GM19372 (cell line): ENCODE data around the gene IL17REL.

Experiments
- ATAC-seq: cut with Tn5 transposase; IDR thresholded peaks from one replicate; pipeline ENCODE4 v1.9.1; 2021; ENCODE audit warnings: mild to moderate bottlenecking, low read depth, moderate library complexity; ENCODE audit not compliant: unreplicated experiment

Gene IL17REL

GRCh38 chr22:50027639-50028537 lies 15.3 kb upstream of the IL17REL start:
- ATAC-seq = no peak

GRCh38 chr22:50025993-50026392 lies 13.4 kb upstream of the IL17REL start:
- ATAC-seq = no peak

- ATAC-seq = no peak
Observed at GRCh38 chr22:50022171-50022819, 9.7 kb upstream of the IL17REL start.

GRCh38 chr22:50020606-50021005 lies 8.0 kb upstream of the IL17REL start:
- no peak for ATAC-seq

GRCh38 chr22:50019316-50019715 lies 6.8 kb upstream of the IL17REL start:
- no peak for ATAC-seq

GRCh38 chr22:50018608-50019285 lies 6.2 kb upstream of the IL17REL start:
- no peak for ATAC-seq

GRCh38 chr22:50017701-50018224 lies 5.2 kb upstream of the IL17REL start:
- no peak for ATAC-seq

GRCh38 chr22:50016988-50017700 lies 4.6 kb upstream of the IL17REL start:
- no peak for ATAC-seq

- no peak for ATAC-seq
Observed at GRCh38 chr22:50016308-50016987, 3.9 kb upstream of the IL17REL start.

GRCh38 chr22:50015451-50016307 lies 3.1 kb upstream of the IL17REL start:
- ATAC-seq = no peak

- ATAC-seq = no peak
Observed at GRCh38 chr22:50014655-50015401, 2.3 kb upstream of the IL17REL start.

GRCh38 chr22:50014053-50014501 lies 1.5 kb upstream of the IL17REL start:
- no peak for ATAC-seq

- ATAC-seq = no peak
Observed at GRCh38 chr22:50011447-50012210, 936 bp downstream of the IL17REL start.

- no peak for ATAC-seq
Observed at GRCh38 chr22:50010676-50011446, 1.7 kb downstream of the IL17REL start.

- ATAC-seq = no peak
Observed at GRCh38 chr22:50009765-50010675, 2.5 kb downstream of the IL17REL start.

GRCh38 chr22:50009251-50009650 lies 3.3 kb downstream of the IL17REL start:
- no peak for ATAC-seq
